Panc1 (cell line): ENCODE data around the gene TBXAS1. TPM values are rescaled to one million over a fixed set of nuclear protein-coding genes. Genes with fewer than 3 reads are reported as not detected.

Experiments
- ATAC-seq: fragments of 200-7000 bp; cut with Tn5 transposase; 2 replicates; pipeline ENCODE4 v1.9.1; 2020; ENCODE audit warnings: mild to moderate bottlenecking, moderate library complexity
- BruUV-seq: library from RNA; stranded (reverse); fragments of 400-500 nt; replicated peaks from 2 replicates; lab custom pipeline; 2021; lab: Mats Ljungman, UMichigan
- CTCF ChIA-PET: fragments of 300-600 bp; sonication (Branson Sonifier 250); formaldehyde crosslinking; loops from one replicate; lab custom pipeline; 2022; ENCODE audit warnings: antibody characterized with exemption; lab: Charles Lee
- POLR2A ChIA-PET: fragments of 300-600 bp; sonication (Branson Sonifier 250); formaldehyde crosslinking; loops from one replicate; lab custom pipeline; 2022; ENCODE audit warnings: antibody characterized with exemption; lab: Charles Lee
- DNase-seq: peaks from one replicate; pipeline ENCODE4 v3.0.0-alpha.2; 2010; ENCODE audit warnings: low read depth, low spot score
- H3K27ac ChIP-seq: 2 replicates; pipeline ENCODE4 v1.5.1; 2011; ENCODE audit warnings: mild to moderate bottlenecking, low read length, inconsistent platforms
- H3K27me3 ChIP-seq: fragments of 200-500 bp; sonication (Bioruptor generic); 2 replicates; pipeline ENCODE4 v1.6.0; 2014; ENCODE audit warnings: low read length, inconsistent platforms; ENCODE audit not compliant: control insufficient read depth, insufficient read depth
- H3K36me3 ChIP-seq: fragments of 200-500 bp; sonication (Bioruptor generic); 2 replicates; pipeline ENCODE4 v1.5.1; 2014; ENCODE audit warnings: inconsistent platforms, mild to moderate bottlenecking, low read length, moderate library complexity; ENCODE audit not compliant: control insufficient read depth, insufficient read depth
- H3K4me1 ChIP-seq: 2 replicates; pipeline ENCODE4 v1.5.1; 2011; ENCODE audit warnings: inconsistent platforms, mild to moderate bottlenecking, low read length, moderate library complexity; ENCODE audit not compliant: control insufficient read depth, insufficient read depth
- H3K4me3 ChIP-seq, 2 experiments: 2 replicates each; pipeline ENCODE4 v1.5.1; 2011 to 2012; ENCODE audit warnings: low read depth in 2 of 2, low read length in 2 of 2, mild to moderate bottlenecking in 2 of 2, inconsistent platforms in 1 of 2, moderate library complexity in 1 of 2
- H3K9me3 ChIP-seq: fragments of 200-500 bp; sonication (Bioruptor generic); 2 replicates; pipeline ENCODE4 v1.5.1; 2014; ENCODE audit warnings: low read depth, mild to moderate bottlenecking, inconsistent platforms, low read length, moderate library complexity; ENCODE audit not compliant: control insufficient read depth, insufficient read depth
- POLR2AphosphoS5 ChIP-seq: IDR thresholded peaks from 2 replicates; pipeline ENCODE4 v1.6.1; 2012; ENCODE audit warnings: mild to moderate bottlenecking, low read depth, low read length, moderate library complexity
- SIN3A ChIP-seq: IDR thresholded peaks from 2 replicates; pipeline ENCODE4 v1.6.1; 2012; ENCODE audit warnings: low read depth, mild to moderate bottlenecking, low read length, moderate library complexity, borderline replicate concordance; ENCODE audit not compliant: insufficient read depth
- TCF7L2 ChIP-seq: IDR thresholded peaks from 2 replicates; pipeline ENCODE4 v1.6.1; 2011; ENCODE audit warnings: mild to moderate bottlenecking, low read depth, low read length, inconsistent platforms
- in situ Hi-C: cut with HindIII; loops from 2 replicates; pipeline ENCODE4 v1.10.0; 2016; ENCODE audit warnings: low sequenced_read_pairs, low pct_unique_long_range_greater_than_20kb
- intact Hi-C: fragments of 100-400 bp; cut with micrococcal nuclease; formaldehyde crosslinking; loops from one replicate; pipeline ENCODE4 v1.10.0; 2022; ENCODE audit not compliant: unreplicated experiment
- total RNA-seq: library from RNA; stranded (reverse); gene quantifications from one replicate; pipeline ENCODE4 v1.2.1, GENCODE V29; 2021; ENCODE audit not compliant: unreplicated experiment
- TF ChIP-seq, protein P1 (sequence below): fragments of 450-650 bp; IDR thresholded peaks from 2 replicates; pipeline ENCODE4 v1.5.1; 2017; ENCODE audit warnings: mild to moderate bottlenecking
- TF ChIP-seq, protein P2 (sequence below), 2 experiments: IDR thresholded peaks; 2 replicates each; pipeline ENCODE4 v1.6.1; 2011 to 2012; ENCODE audit warnings: low read depth in 2 of 2, control low read depth in 1 of 2, low read length in 1 of 2, mild to moderate bottlenecking in 1 of 2, moderate library complexity in 1 of 2; ENCODE audit not compliant: insufficient read depth in 1 of 2

The TBXAS1 gene
- total RNA-seq, 1 experiment from 2014 or later: 4.4 TPM

DNA sequence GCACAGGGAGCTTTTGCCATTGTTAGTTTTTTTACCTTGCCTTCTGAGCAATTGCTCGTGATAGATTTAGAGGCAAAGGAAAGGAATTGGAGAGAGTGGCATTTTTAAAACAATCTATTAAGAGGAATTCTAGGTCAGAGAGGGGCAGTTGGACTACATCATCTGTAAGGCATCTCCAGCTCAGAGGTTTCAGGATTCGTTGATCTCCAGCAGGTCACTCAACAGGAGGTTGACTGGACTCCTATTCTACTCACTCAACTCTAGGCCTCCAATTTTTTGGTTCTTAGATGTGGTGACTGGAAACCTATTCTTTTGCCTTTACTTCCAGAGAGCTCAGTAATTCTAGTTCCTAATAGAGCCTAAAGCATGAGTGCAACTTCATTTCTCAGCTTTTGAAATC lies 42.8 kb downstream of the TBXAS1 start:
- Histone ChIP-seq H3K4me3 (no peak overlapping the region), H3K9me3 (no peaks in the 10 kb centered on the region), H3K27ac (no peak overlapping the region), H3K36me3 (no peaks in the 10 kb centered on the region), H3K4me1 (no peaks in the 10 kb centered on the region), H3K27me3 (no peaks in the 10 kb centered on the region)
- in situ Hi-C loops (no loop called here), intact Hi-C loops (no loop called here)
- TF ChIP-seq, protein P1, sequence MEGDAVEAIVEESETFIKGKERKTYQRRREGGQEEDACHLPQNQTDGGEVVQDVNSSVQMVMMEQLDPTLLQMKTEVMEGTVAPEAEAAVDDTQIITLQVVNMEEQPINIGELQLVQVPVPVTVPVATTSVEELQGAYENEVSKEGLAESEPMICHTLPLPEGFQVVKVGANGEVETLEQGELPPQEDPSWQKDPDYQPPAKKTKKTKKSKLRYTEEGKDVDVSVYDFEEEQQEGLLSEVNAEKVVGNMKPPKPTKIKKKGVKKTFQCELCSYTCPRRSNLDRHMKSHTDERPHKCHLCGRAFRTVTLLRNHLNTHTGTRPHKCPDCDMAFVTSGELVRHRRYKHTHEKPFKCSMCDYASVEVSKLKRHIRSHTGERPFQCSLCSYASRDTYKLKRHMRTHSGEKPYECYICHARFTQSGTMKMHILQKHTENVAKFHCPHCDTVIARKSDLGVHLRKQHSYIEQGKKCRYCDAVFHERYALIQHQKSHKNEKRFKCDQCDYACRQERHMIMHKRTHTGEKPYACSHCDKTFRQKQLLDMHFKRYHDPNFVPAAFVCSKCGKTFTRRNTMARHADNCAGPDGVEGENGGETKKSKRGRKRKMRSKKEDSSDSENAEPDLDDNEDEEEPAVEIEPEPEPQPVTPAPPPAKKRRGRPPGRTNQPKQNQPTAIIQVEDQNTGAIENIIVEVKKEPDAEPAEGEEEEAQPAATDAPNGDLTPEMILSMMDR: no peak
- TF ChIP-seq POLR2AphosphoS5 (no peak), TCF7L2 (no peak), SIN3A (no peak)
- TF ChIP-seq, protein P2, sequence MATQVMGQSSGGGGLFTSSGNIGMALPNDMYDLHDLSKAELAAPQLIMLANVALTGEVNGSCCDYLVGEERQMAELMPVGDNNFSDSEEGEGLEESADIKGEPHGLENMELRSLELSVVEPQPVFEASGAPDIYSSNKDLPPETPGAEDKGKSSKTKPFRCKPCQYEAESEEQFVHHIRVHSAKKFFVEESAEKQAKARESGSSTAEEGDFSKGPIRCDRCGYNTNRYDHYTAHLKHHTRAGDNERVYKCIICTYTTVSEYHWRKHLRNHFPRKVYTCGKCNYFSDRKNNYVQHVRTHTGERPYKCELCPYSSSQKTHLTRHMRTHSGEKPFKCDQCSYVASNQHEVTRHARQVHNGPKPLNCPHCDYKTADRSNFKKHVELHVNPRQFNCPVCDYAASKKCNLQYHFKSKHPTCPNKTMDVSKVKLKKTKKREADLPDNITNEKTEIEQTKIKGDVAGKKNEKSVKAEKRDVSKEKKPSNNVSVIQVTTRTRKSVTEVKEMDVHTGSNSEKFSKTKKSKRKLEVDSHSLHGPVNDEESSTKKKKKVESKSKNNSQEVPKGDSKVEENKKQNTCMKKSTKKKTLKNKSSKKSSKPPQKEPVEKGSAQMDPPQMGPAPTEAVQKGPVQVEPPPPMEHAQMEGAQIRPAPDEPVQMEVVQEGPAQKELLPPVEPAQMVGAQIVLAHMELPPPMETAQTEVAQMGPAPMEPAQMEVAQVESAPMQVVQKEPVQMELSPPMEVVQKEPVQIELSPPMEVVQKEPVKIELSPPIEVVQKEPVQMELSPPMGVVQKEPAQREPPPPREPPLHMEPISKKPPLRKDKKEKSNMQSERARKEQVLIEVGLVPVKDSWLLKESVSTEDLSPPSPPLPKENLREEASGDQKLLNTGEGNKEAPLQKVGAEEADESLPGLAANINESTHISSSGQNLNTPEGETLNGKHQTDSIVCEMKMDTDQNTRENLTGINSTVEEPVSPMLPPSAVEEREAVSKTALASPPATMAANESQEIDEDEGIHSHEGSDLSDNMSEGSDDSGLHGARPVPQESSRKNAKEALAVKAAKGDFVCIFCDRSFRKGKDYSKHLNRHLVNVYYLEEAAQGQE (IDR thresholded peaks at IDR 0.05; ENCODE audit: insufficient read depth in 1 of 2, low read depth in 2 of 2, low read length in 1 of 2): no peak
- DNase-seq (no peak), ATAC-seq (no peak)
- BruUV-seq: no TSS peak
- ChIA-PET CTCF (no interaction called here), POLR2A (no interaction called here)

DNA sequence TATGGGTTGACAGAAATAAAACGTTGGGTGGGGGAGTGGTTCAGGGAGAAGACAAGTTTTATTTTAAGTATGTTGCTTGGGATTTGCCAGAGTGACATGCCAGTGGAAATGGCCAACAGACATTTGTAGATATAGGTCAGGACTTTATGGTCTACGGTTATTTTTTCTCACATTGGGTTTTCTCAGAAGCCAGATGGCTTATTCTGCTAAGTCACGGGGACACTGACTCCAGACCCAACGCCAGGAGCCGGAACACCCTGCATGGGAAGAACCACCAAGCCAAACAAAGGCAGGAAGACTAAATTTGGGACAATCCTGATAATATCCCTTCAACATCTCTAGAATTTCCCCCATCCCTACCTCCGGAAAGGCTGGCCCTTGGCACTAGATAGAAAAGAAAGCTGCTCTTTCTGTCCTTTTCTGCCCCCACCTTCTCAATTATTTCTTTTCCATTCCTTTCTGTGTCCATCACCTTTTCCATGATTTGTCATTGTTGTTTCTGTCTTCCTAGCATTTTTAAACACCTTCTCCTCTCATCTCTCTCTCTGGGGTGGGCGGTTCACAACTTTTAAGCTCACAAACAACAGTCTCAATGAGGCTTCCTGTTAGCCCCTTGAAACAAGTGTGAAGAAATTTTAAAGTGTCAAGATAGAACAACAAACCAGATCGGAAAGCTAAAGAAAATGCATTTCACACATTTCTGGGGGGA lies 44.7 kb downstream of the TBXAS1 start:
- no peak for ATAC-seq
- CTCF ChIA-PET: no interaction called here
- in situ Hi-C loops: no loop called here

More for the DNA sequence above, 44.7 kb downstream of the TBXAS1 start:
- H3K27ac ChIP-seq: no peak overlapping the region
- intact Hi-C loops: no loop called here
- no peak overlapping the region for H3K4me3 ChIP-seq
- H3K27me3 ChIP-seq: no peaks in the 10 kb centered on the region
- TF ChIP-seq, protein P1: no peak
- TF ChIP-seq, protein P2 (IDR thresholded peaks at IDR 0.05; ENCODE audit: insufficient read depth in 1 of 2, low read depth in 2 of 2, low read length in 1 of 2): no peak
- no peak for TF ChIP-seq POLR2AphosphoS5
- BruUV-seq: no TSS peak
- POLR2A ChIA-PET: interaction anchor here (0.5 kb wide), 1 partner anchor 405 kb away, joined by 3 read pairs; no protein-coding TSS in a partner anchor
- no peak for DNase-seq
- H3K9me3 ChIP-seq: no peaks in the 10 kb centered on the region
- no peaks in the 10 kb centered on the region for H3K36me3 ChIP-seq
- no peaks in the 10 kb centered on the region for H3K4me1 ChIP-seq
